AG04449 (cell line): ENCODE measurements around the gene SELENON.

Experiments used
- CTCF ChIA-PET: fragments of 350-600 bp; formaldehyde crosslinking; extraction: SDS; loops from one replicate; lab custom pipeline; 2021; ENCODE audit warnings: antibody characterized with exemption; lab: Yijun Ruan, JAX
- POLR2A ChIA-PET: fragments of 400-600, 350-600 bp; formaldehyde crosslinking; extraction: SDS; loops from one replicate; lab custom pipeline; 2020; ENCODE audit warnings: antibody characterized with exemption, inconsistent platforms; lab: Yijun Ruan, JAX
- DNase-seq: peaks from one replicate; pipeline ENCODE4 v3.0.0-alpha.2; 2010; ENCODE audit warnings: low read depth, low spot score
- H3K4me3 ChIP-seq: 2 replicates; pipeline ENCODE4 v1.5.1; 2011; ENCODE audit warnings: low read depth, mild to moderate bottlenecking, control low read depth, low read length
- CTCF ChIP-seq: IDR thresholded peaks from one replicate; pipeline ENCODE4 v1.5.1; 2011; ENCODE audit warnings: mild to moderate bottlenecking, moderate library complexity, low read length, control low read depth, inconsistent platforms; ENCODE audit not compliant: insufficient read depth; ENCODE audit errors: missing control alignments

The SELENON gene

GRCh38 chr1:25844536-25845337, 44.7 kb downstream of the SELENON start:
- TF ChIP-seq CTCF: no peak
- ChIA-PET POLR2A (no interaction called here), CTCF (interaction anchor here (1.3 to 1.4 kb wide), 4 partner anchors 11 to 236 kb away, joined by 3 to 7 read pairs (median 3); no protein-coding TSS in a partner anchor)
- no peak overlapping the region for H3K4me3 ChIP-seq
- DNase-seq: no peak

- CTCF ChIA-PET: interaction anchor here (1.3 to 1.4 kb wide), 3 partner anchors 17 to 237 kb away, joined by 3 to 7 read pairs (median 3); no protein-coding TSS in a partner anchor
- DNase-seq: no peak
- TF ChIP-seq CTCF: no peak
- H3K4me3 ChIP-seq: no peak overlapping the region
- POLR2A ChIA-PET: no interaction called here
These were observed 45.7 kb downstream of the SELENON start for GRCh38 chr1:25845664-25846063.

- H3K4me3 ChIP-seq: no peak overlapping the region
- TF ChIP-seq CTCF: no peak
- POLR2A ChIA-PET: no interaction called here
- CTCF ChIA-PET: no interaction called here
- DNase-seq: no peak
These were observed 47.9 kb downstream of the SELENON start for GRCh38 chr1:25847929-25848328.

- POLR2A ChIA-PET: no interaction called here
- no peak overlapping the region for H3K4me3 ChIP-seq
- CTCF ChIA-PET: no interaction called here
- DNase-seq: no peak
- TF ChIP-seq CTCF: no peak
These were observed 48.5 kb downstream of the SELENON start for GRCh38 chr1:25848531-25848930.

GRCh38 chr1:25854554-25854953, 54.6 kb downstream of the SELENON start:
- TF ChIP-seq CTCF: no peak
- POLR2A ChIA-PET: no interaction called here

GRCh38 chr1:25856856-25857255, 56.9 kb downstream of the SELENON start:
- no peak for DNase-seq
- ChIA-PET POLR2A (interaction anchor here (0.8 kb wide), 1 partner anchor 184 kb away, joined by 3 read pairs; no protein-coding TSS in a partner anchor), CTCF (no interaction called here)
- no peak overlapping the region for H3K4me3 ChIP-seq
- no peak for TF ChIP-seq CTCF

More at GRCh38 chr1:25854554-25854953, 54.6 kb downstream of the SELENON start:
- CTCF ChIA-PET: no interaction called here
- H3K4me3 ChIP-seq: no peak overlapping the region
- no peak for DNase-seq
